Right ventricle myocardium superior (tissue), 1 donor: ENCODE results near the gene RHOT2. TPM values are rescaled to one million over a fixed set of nuclear protein-coding genes. Genes with fewer than 3 reads are reported as not detected.

Source experiments
- ATAC-seq: fragments of 200-7000 bp; cut with Tn5 transposase; one replicate; pipeline ENCODE4 v1.9.1; 2020; ENCODE audit warnings: mild to moderate bottlenecking; ENCODE audit not compliant: poor library complexity
- DNase-seq: peaks from one replicate; pipeline ENCODE4 v3.0.0-alpha.2; 2020
- intact Hi-C: fragments of 100-400 bp; cut with DNase I; formaldehyde crosslinking; loops from one replicate; pipeline ENCODE4 v1.11.2; 2022
- total RNA-seq: library from RNA; stranded (reverse); fragmentation: NEBNext Ultra II Directional; extraction: Animal tissue kit (Norgen Biotek cat#: 25700); gene quantifications from one replicate; pipeline ENCODE4 v1.2.1, GENCODE V29; 2021
- donor health status: DM: no; HTN: yes; CAD: no; lungs with severe emphysema.

The RHOT2 gene
- total RNA-seq, 1 donor from 2014 or later = 81.9 TPM

DNA sequence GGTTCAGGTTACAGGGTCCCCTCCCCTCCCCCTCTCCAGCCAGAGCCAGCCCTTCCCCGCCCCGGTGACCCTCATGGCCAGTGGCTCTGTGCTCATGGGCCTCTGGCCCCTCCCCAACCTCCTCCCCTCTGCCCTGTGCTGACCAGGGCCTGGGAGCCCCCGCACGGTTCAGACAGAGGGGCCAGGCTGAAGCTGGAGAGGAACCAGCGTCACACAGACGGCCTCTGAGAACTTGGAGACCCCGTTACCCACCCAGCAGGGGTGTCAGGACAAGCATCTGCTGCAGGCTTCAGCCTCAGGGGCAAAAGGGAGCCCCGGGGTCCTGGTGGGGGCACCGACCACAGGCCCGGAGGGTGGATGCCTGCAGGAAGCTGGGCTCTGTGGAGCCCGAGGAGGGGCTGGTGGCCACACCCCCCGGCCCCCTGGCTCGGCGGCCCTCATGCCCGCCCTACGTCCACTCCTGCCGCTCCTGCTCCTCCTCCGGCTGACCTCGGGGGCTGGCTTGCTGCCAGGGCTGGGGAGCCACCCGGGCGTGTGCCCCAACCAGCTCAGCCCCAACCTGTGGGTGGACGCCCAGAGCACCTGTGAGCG lies 37.0 kb upstream of the RHOT2 start, which contains the start of gene WFIKKN1:
TSS of gene WFIKKN1 (plus strand) at position 171 of the 591 bp plus-strand sequence. CDS start at position 440, 269 bp downstream.
- ATAC-seq (no peak), DNase-seq (peak; percentile 46)
- intact Hi-C loops = no loop called here

GRCh38 chr16:631808-632358 lies 36.0 kb upstream of the RHOT2 start:
- intact Hi-C loops = no loop called here
- no peak for DNase-seq
- ATAC-seq = no peak

DNA sequence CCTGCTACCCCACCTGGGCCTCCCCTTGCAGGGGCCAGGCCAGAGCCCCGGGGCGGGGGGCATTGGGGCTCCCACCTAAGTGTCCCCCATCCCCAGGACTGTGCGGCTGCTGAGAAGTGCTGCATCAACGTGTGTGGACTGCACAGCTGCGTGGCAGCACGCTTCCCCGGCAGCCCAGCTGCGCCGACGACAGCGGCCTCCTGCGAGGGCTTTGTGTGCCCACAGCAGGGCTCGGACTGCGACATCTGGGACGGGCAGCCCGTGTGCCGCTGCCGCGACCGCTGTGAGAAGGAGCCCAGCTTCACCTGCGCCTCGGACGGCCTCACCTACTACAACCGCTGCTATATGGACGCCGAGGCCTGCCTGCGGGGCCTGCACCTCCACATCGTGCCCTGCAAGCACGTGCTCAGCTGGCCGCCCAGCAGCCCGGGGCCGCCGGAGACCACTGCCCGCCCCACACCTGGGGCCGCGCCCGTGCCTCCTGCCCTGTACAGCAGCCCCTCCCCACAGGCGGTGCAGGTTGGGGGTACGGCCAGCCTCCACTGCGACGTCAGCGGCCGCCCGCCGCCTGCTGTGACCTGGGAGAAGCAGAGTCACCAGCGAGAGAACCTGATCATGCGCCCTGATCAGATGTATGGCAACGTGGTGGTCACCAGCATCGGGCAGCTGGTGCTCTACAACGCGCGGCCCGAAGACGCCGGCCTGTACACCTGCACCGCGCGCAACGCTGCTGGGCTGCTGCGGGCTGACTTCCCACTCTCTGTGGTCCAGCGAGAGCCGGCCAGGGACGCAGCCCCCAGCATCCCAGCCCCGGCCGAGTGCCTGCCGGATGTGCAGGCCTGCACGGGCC lies 35.2 kb upstream of the RHOT2 start:
- ATAC-seq (no peak), DNase-seq (peak; percentile 40)
- intact Hi-C loops = no loop called here

DNA sequence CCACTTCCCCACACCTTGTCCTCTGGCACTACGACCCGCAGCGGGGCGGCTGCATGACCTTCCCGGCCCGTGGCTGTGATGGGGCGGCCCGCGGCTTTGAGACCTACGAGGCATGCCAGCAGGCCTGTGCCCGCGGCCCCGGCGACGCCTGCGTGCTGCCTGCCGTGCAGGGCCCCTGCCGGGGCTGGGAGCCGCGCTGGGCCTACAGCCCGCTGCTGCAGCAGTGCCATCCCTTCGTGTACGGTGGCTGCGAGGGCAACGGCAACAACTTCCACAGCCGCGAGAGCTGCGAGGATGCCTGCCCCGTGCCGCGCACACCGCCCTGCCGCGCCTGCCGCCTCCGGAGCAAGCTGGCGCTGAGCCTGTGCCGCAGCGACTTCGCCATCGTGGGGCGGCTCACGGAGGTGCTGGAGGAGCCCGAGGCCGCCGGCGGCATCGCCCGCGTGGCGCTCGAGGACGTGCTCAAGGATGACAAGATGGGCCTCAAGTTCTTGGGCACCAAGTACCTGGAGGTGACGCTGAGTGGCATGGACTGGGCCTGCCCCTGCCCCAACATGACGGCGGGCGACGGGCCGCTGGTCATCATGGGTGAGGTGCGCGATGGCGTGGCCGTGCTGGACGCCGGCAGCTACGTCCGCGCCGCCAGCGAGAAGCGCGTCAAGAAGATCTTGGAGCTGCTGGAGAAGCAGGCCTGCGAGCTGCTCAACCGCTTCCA lies 34.4 kb upstream of the RHOT2 start:
- DNase-seq (peak; percentile 41), ATAC-seq (no peak)
- intact Hi-C loops = no loop called here

DNA sequence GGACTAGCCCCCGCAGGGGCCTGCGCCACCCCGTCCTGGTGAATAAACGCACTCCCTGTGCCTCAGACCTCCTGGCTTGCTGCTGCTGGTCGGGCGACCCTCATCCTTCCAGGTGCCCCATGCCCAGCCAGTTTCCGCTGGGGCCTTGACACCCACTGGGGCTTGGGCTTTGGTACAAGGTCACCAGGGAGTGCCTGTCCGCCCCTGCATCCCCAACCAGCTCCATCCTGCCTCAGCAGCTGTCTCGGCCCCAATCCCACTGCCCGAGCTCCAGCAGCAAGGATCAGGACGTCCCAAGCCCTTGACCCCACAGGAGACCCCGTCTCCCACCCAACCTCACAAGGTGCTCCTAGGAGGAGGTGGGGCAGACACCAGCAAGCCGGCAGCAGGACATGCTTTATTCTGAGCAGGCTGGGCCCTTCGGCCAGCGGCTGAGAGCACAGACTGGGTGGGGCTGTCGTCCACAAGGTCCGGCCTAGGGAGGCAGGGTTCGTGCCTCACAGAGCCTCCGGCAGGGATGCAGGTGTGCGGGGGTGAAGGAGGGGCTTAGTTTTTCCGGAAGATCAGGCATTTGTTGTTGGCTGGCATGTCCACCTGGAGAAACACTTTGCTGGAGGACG lies 33.8 kb upstream of the RHOT2 start:
- DNase-seq = peak; percentile 40
- ATAC-seq = no peak
- intact Hi-C loops = no loop called here

DNA sequence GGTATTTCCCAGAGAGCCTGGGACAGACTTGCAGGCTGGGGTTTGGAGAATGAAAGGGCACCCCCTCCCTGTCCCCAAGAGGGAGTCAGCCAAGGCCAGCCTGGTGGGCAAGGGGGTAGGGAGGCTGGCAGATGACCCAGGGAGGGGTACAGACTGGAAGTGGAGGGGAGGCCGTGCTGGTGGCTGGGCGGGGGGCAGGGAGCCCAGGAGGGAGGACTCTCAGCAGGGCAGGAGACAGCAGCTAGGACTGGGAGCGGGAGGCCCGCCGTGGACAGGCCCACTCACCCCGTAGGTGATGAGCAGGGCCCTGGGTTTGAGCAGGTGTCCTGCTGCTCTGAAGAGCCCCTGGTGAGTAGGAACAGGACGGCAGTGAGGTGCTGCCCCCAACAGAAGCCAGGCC lies 32.9 kb upstream of the RHOT2 start:
- DNase-seq = no peak
- ATAC-seq = no peak
- intact Hi-C loops = loop anchor here (5.0 kb wide), 1 partner anchor 48 kb away; no protein-coding TSS in a partner anchor

DNA sequence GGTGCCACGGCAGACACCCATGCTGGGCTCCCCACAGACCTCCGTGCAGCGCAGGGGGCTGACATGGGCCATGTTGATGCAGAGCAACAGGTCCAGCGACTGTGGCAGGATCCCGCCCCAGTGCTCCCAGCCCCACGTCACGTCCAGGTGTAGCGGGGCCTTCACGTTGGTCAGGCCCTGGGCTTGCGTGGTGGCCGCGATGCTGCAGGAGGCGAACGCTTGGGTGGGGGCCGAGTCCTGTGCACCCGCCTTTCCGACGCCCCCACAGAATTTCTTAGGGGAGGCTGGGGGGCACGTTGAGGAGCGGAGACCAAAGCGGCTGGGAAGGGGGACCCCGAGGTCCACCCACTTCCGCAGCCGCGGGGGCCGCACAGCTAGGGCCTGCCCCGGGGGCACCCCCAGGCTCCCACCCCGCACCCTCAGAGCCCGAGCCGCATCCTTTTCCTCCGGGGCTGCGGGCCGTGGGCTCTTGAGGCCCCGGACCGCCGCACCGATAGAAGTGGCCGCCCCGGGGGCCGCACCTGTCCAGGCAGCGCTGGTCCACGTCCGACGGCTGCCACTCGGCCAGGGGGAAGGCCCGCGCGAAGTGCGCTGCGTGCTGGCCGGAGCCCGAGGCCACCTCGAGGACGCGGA lies 32.2 kb upstream of the RHOT2 start:
- intact Hi-C loops = loop anchor here (5.0 kb wide), 1 partner anchor 48 kb away; no protein-coding TSS in a partner anchor
- ATAC-seq = no peak
- no peak for DNase-seq

- intact Hi-C loops = loop anchor here (5.0 kb wide), 1 partner anchor 49 kb away; no protein-coding TSS in a partner anchor
- ATAC-seq = peak; percentile 91
- peak; percentile 98 for DNase-seq
These were observed 31.5 kb upstream of the RHOT2 start, which contains the start of gene METTL26 for GRCh38 chr16:636206-637080. METTL26 (minus strand) TSS chr16:636305; CDS start chr16:636290, 15 bp downstream.

DNA sequence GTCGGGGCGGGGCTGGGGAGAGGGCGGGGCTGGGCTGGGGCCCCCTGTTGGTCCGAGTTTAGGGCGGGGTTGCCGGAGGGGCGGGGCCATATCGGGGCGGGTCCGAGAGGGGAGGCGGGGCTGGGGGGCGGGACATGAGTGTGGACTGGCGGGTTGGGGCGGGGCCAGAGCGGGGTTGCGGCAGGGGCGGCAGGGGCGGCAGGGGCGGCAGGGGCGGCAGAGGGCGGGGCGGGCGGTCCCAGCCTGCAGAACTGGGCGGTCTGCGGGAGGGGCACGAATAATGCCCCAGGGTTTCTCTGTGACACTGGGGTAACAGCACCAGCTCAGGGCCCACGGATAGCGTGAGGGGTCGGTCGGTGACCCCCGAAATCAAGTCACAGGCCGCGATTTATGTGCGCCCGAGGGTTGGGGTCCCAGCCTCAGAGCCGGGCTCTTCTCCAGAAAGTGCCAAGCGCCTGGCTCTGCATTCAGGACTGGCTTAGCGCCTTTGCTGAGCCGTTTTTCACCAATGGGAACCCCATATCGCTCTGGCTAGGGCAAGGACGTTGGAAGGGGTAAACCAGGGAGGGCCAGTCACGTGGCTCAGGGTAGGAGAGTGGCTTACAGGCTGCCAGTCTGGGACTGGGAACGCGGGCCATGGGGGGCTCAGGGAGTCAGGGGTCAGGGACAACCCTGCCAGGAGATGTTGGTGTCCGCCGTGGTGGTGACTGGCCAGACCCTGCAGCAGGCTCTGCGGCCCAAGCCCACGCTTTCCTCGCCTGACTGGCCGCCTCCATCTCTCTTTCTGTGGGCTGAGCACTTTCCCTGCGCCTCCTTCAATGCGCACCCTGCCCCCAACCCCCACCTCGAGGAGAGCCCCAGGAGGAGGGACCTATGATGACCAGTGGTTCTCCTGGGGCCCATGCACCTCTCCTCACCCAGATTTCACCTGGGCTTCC lies 30.6 kb upstream of the RHOT2 start:
- peak; percentile 80 for ATAC-seq
- intact Hi-C loops = loop anchor here (5.0 kb wide), 1 partner anchor 50 kb away; no protein-coding TSS in a partner anchor
- peak; percentile 92 for DNase-seq

GRCh38 chr16:638034-638543 lies 29.8 kb upstream of the RHOT2 start:
- intact Hi-C loops = loop anchor here (5.0 kb wide), 1 partner anchor 51 kb away; no protein-coding TSS in a partner anchor
- no peak for ATAC-seq
- DNase-seq = no peak

DNA sequence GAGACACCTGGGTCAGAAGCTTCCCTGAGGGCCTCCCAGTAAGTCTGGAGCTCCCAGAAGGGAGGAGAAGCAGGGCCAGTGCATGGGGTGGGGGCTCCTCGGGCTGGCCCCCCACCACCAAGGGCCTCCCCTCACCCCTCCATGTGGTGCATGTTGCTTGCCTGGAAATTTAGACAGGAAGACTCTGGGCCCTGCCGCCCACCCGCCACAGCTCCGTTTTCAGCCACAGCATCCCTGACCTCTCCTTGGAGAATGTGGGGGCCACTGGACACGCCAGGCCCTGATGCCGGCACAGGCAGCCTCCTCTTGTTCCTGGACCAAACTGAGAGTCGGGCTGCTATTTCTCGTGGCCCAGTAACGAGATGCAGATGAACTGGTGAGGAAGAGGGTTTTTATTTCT lies 29.1 kb upstream of the RHOT2 start:
- DNase-seq (no peak), ATAC-seq (no peak)
- intact Hi-C loops = loop anchor here (5.0 kb wide), 1 partner anchor 52 kb away; no protein-coding TSS in a partner anchor

- DNase-seq (no peak), ATAC-seq (no peak)
- intact Hi-C loops = no loop called here
These were observed 27.3 kb upstream of the RHOT2 start for GRCh38 chr16:640614-641013.

GRCh38 chr16:641326-642188 lies 26.4 kb upstream of the RHOT2 start, which contains the start of gene MCRIP2:
MCRIP2 (plus strand) TSS chr16:641828; CDS start chr16:641992, 164 bp downstream.
- peak; percentile 70 for ATAC-seq
- intact Hi-C loops = no loop called here
- DNase-seq = peak; percentile 93

- DNase-seq (peak; percentile 81), ATAC-seq (peak; percentile 40)
- intact Hi-C loops = no loop called here
These were observed 25.5 kb upstream of the RHOT2 start for GRCh38 chr16:642189-643049.
